Measurements from ENCODE around the gene PAPSS2. TPM values are rescaled to one million over a fixed set of nuclear protein-coding genes. Genes with fewer than 3 reads are reported as not detected.

Gene PAPSS2
- total RNA-seq, 2 experiments from 2014 or later: not detected

DNA sequence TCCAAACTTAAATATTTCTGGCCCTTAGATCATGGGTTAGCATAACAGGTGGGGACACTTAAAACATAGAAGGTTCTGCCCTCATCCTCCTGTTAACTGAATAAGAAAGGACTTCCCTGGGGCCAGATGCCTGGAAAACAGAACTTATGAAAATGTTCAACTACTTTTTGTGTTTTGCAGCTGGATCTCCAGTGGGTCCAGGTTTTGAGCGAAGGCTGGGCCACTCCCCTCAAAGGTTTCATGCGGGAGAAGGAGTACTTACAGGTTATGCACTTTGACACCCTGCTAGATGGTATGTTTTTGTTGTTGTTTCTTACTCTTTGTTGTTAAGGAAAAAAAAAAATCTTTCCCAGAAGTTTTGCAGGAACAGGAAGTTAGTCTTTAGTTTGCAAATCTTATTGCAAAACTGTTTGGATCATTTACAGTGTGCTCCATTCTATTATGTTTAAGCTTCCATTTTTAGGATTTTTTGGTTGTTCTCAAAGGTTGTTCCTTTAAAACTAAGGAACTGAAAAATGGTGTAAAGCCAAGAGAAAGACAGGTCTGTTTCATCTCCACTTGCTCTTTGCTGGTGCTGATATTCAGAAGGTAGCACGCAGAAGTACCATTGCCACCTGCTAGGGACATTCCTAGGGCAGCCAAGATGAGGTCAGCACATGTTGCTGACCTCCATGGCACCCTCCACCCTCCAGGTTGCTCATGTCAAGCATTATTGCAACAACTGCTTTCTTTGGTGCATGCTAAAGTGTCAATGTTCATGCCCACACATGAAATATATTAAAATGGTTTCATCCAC is 56.1 kb downstream of the PAPSS2 start:
- H3K4me2 ChIP-seq (ENCODE audit: low read length): peak overlapping the region; percentile 7; the same call in 1 of the 2 replicates
- H4K20me1 ChIP-seq (ENCODE audit: insufficient read depth, low read length): no peaks in the 10 kb centered on the region
- no peaks in the 10 kb centered on the region for H3K36me3 ChIP-seq (ENCODE audit: insufficient read depth, low read length)
- no peaks in the 10 kb centered on the region for H3K79me2 ChIP-seq (ENCODE audit: insufficient read depth, low read depth, low read length)
- H3K9me3 ChIP-seq (ENCODE audit: low read length): no peaks in the 10 kb centered on the region
- H3K4me3 ChIP-seq (ENCODE audit: low read depth, low read length, poor library complexity, severe bottlenecking): no peak overlapping the region
- peak overlapping the region; percentile 64 for H2AFZ ChIP-seq (ENCODE audit: low read length)
- ChIA-PET POLR2A (interaction anchor here (0.5 to 1.4 kb wide), 5 partner anchors 14 to 848 kb away, joined by 3 to 7 read pairs (median 4); no protein-coding TSS in a partner anchor), CTCF (ENCODE audit: unreplicated experiment) (no interaction called here)
- no TSS peak for BruUV-seq (replicated peaks)
- H3K4me1 ChIP-seq (ENCODE audit: insufficient read depth, low read length, poor library complexity, severe bottlenecking): peaks cover 42% of the 10 kb centered on the region
- intact Hi-C loops (cut with micrococcal nuclease; ENCODE audit: unreplicated experiment): no loop called here
- no peak overlapping the region for H3K27ac ChIP-seq (ENCODE audit: low read depth, low read length, poor library complexity, severe bottlenecking)
- TF ChIP-seq EZH2phosphoT487 (IDR thresholded peaks at IDR 0.05; ENCODE audit: borderline replicate concordance, low read depth, low read length): no peak
- TF ChIP-seq, protein P1, sequence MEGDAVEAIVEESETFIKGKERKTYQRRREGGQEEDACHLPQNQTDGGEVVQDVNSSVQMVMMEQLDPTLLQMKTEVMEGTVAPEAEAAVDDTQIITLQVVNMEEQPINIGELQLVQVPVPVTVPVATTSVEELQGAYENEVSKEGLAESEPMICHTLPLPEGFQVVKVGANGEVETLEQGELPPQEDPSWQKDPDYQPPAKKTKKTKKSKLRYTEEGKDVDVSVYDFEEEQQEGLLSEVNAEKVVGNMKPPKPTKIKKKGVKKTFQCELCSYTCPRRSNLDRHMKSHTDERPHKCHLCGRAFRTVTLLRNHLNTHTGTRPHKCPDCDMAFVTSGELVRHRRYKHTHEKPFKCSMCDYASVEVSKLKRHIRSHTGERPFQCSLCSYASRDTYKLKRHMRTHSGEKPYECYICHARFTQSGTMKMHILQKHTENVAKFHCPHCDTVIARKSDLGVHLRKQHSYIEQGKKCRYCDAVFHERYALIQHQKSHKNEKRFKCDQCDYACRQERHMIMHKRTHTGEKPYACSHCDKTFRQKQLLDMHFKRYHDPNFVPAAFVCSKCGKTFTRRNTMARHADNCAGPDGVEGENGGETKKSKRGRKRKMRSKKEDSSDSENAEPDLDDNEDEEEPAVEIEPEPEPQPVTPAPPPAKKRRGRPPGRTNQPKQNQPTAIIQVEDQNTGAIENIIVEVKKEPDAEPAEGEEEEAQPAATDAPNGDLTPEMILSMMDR (conservative IDR thresholded peaks at IDR 0.05; ENCODE audit: low read length): no peak
- DNase-seq (ENCODE audit: low spot score): no peak
- no peaks in the 10 kb centered on the region for H3K9me2 ChIP-seq (ENCODE audit: insufficient read depth, low read length)

DNA sequence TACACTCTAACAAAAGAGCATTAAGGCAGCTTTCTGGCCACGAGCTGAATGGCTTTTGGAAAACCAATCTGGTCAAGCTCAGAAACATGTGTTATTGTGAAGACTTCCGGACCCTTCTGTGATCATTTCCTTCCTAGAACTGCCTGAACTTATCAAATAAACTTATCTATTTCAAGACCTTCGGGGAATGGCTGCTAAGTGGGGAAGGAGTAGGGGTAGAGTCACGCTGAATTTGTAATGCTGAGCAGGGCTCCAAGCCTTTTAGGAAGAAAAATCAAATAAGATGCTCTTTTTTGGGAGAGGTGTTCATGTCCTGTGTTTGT is 56.6 kb downstream of the PAPSS2 start:
- no peak overlapping the region for H3K27ac ChIP-seq (ENCODE audit: low read depth, low read length, poor library complexity, severe bottlenecking)
- H3K4me2 ChIP-seq (ENCODE audit: low read length): peak overlapping the region; percentile 7; the same call in 1 of the 2 replicates
- H3K79me2 ChIP-seq (ENCODE audit: insufficient read depth, low read depth, low read length): no peaks in the 10 kb centered on the region
- no peak for DNase-seq (ENCODE audit: low spot score)
- TF ChIP-seq, protein P1 (conservative IDR thresholded peaks at IDR 0.05; ENCODE audit: low read length): no peak
- TF ChIP-seq EZH2phosphoT487 (IDR thresholded peaks at IDR 0.05; ENCODE audit: borderline replicate concordance, low read depth, low read length): no peak
- ChIA-PET CTCF (ENCODE audit: unreplicated experiment) (no interaction called here), POLR2A (interaction anchor here (0.5 to 1.4 kb wide), 4 partner anchors 14 to 847 kb away, joined by 3 to 4 read pairs (median 4); no protein-coding TSS in a partner anchor)
- H3K9me2 ChIP-seq (ENCODE audit: insufficient read depth, low read length): no peaks in the 10 kb centered on the region
- H3K36me3 ChIP-seq (ENCODE audit: insufficient read depth, low read length): no peaks in the 10 kb centered on the region
- H3K4me3 ChIP-seq (ENCODE audit: low read depth, low read length, poor library complexity, severe bottlenecking): no peak overlapping the region
- peak overlapping the region; percentile 64 for H2AFZ ChIP-seq (ENCODE audit: low read length)
- H3K9me3 ChIP-seq (ENCODE audit: low read length): no peaks in the 10 kb centered on the region
- BruUV-seq (replicated peaks): no TSS peak
- no peaks in the 10 kb centered on the region for H4K20me1 ChIP-seq (ENCODE audit: insufficient read depth, low read length)
- H3K4me1 ChIP-seq (ENCODE audit: insufficient read depth, low read length, poor library complexity, severe bottlenecking): peaks cover 42% of the 10 kb centered on the region
- intact Hi-C loops (cut with micrococcal nuclease; ENCODE audit: unreplicated experiment): no loop called here

DNA sequence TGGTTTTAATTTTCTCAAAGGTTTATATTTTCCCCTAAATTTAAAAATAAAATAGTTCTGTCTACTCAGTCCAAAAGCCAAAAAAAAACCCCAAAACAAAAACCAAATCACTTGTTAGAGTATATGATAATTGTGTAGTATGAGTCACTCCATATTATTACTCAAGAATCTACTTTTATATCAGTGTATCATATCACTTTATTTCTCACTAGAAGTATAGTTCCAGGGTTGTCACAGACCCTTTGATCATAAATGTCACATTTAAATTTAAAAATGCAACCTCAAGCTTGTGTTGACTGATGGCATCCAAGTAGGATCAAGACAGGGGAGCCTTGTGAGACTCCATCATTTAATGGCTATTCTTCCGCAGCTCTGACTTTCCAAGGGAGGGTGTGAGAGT is 61.0 kb downstream of the PAPSS2 start:
- Histone ChIP-seq H3K9me3 (ENCODE audit: low read length) (no peaks in the 10 kb centered on the region), H3K4me1 (ENCODE audit: insufficient read depth, low read length, poor library complexity, severe bottlenecking) (peaks cover 51% of the 10 kb centered on the region), H4K20me1 (ENCODE audit: insufficient read depth, low read length) (no peaks in the 10 kb centered on the region), H3K36me3 (ENCODE audit: insufficient read depth, low read length) (no peaks in the 10 kb centered on the region), H3K4me2 (ENCODE audit: low read length) (no peak overlapping the region), H2AFZ (ENCODE audit: low read length) (no peak overlapping the region), H3K27ac (ENCODE audit: low read depth, low read length, poor library complexity, severe bottlenecking) (no peak overlapping the region), H3K4me3 (ENCODE audit: low read depth, low read length, poor library complexity, severe bottlenecking) (no peak overlapping the region), H3K79me2 (ENCODE audit: insufficient read depth, low read depth, low read length) (no peaks in the 10 kb centered on the region), H3K9me2 (ENCODE audit: insufficient read depth, low read length) (no peaks in the 10 kb centered on the region)
- ChIA-PET CTCF (ENCODE audit: unreplicated experiment) (no interaction called here), POLR2A (interaction anchor here (1.2 kb wide), 1 partner anchor 52 kb away, joined by 3 read pairs; no protein-coding TSS in a partner anchor)
- no peak for DNase-seq (ENCODE audit: low spot score)
- intact Hi-C loops (cut with micrococcal nuclease; ENCODE audit: unreplicated experiment): no loop called here
- TF ChIP-seq, protein P1 (conservative IDR thresholded peaks at IDR 0.05; ENCODE audit: low read length): no peak
- no peak for TF ChIP-seq EZH2phosphoT487 (IDR thresholded peaks at IDR 0.05; ENCODE audit: borderline replicate concordance, low read depth, low read length)
- BruUV-seq (replicated peaks): no TSS peak
